HCT116 (cell line): ENCODE results near the gene ZNF215. TPM values are rescaled to one million over a fixed set of nuclear protein-coding genes. Genes with fewer than 3 reads are reported as not detected.
"Not testable (repeated sequence)": the region's sequence is repeated elsewhere in the genome, so short reads cannot be mapped to it uniquely, and the experiment has no call there.

ENCODE experiments used
- ATAC-seq: fragments of 200-7000 bp; cut with Tn5 transposase; 2 replicates; pipeline ENCODE4 v1.9.1; 2020; ENCODE audit warnings: mild to moderate bottlenecking, moderate library complexity
- BruUV-seq: library from RNA; stranded (reverse); fragments of 400-500 nt; replicated peaks from 2 replicates; lab custom pipeline; 2021; lab: Mats Ljungman, UMichigan
- CTCF ChIA-PET: fragments of 300-600 bp; sonication (Branson Sonifier 250); formaldehyde crosslinking; loops from one replicate; lab custom pipeline; 2021; ENCODE audit warnings: antibody characterized with exemption; lab: Charles Lee
- POLR2A ChIA-PET: fragments of 300-600, 350-600 bp; sonication (Branson Sonifier 250); formaldehyde crosslinking; loops from one replicate; lab custom pipeline; 2021; ENCODE audit warnings: antibody characterized with exemption; lab: Charles Lee
- RAD21 ChIA-PET, 2 experiments: fragments of 300-600 bp; sonication (Branson Sonifier 250); formaldehyde crosslinking; loops; one replicate each; lab custom pipeline; 2023; ENCODE audit warnings: low total read pairs in 2 of 2; ENCODE audit not compliant: uncharacterized antibody in 2 of 2, unreplicated experiment in 2 of 2, low non-redundant PET in 1 of 2; lab: Charles Lee
- DNase-seq: peaks from one replicate; pipeline ENCODE4 v3.0.0-alpha.2; 2010; ENCODE audit warnings: low read depth, low spot score
- H2AFZ ChIP-seq: fragments of 200-600 bp; shearing (Covaris generic), sonication (generic); 2 replicates; pipeline ENCODE4 v1.6.1; 2017; ENCODE audit warnings: low read depth, mixed run types, mixed read lengths, antibody characterized with exemption, low read length; ENCODE audit not compliant: poor library complexity, severe bottlenecking
- H3K27ac ChIP-seq: 2 replicates; pipeline ENCODE4 v1.5.1; 2012; ENCODE audit warnings: low read depth, low read length
- H3K27me3 ChIP-seq: fragments of 200-600 bp; sonication (generic); 2 replicates; pipeline ENCODE4 v1.6.1; 2016; ENCODE audit warnings: mixed run types, low read length, mixed read lengths; ENCODE audit not compliant: insufficient read depth
- H3K36me3 ChIP-seq, 2 experiments: fragments of 200-500 bp in 1 of 2; fragments of 200-600 bp in 1 of 2; sonication (Bioruptor generic) in 1 of 2; sonication (generic) in 1 of 2; 2 replicates each; pipeline versions ENCODE4 v1.5.1 to v1.6.1; 2014 to 2016; ENCODE audit warnings: low read length in 2 of 2, inconsistent platforms in 1 of 2, mixed read lengths in 1 of 2, mixed run types in 1 of 2; ENCODE audit not compliant: insufficient read depth in 2 of 2, control insufficient read depth in 1 of 2
- H3K4me1 ChIP-seq, 2 experiments: fragments of 200-600 bp in 1 of 2; sonication (generic) in 1 of 2; 2 replicates each; pipeline versions ENCODE4 v1.5.1 to v1.6.1; 2012 to 2017; ENCODE audit warnings: low read length in 2 of 2, inconsistent platforms in 1 of 2, mild to moderate bottlenecking in 1 of 2, mixed read lengths in 1 of 2, mixed run types in 1 of 2, moderate library complexity in 1 of 2; ENCODE audit not compliant: insufficient read depth in 2 of 2, control insufficient read depth in 1 of 2
- H3K4me2 ChIP-seq: fragments of 200-600 bp; sonication (generic); 2 replicates; pipeline ENCODE4 v1.6.1; 2017; ENCODE audit warnings: mixed run types, low read length, mixed read lengths
- H3K4me3 ChIP-seq, 2 experiments: fragments of 200-600 bp in 1 of 2; sonication (generic) in 1 of 2; replicated peaks in 1 of 2; 2 replicates each; pipeline ENCODE4 v1.5.1; 2011 to 2016; ENCODE audit warnings: low read length in 2 of 2, control low read depth in 1 of 2, low read depth in 1 of 2, mild to moderate bottlenecking in 1 of 2, mixed read lengths in 1 of 2, mixed run types in 1 of 2
- H3K79me2 ChIP-seq: fragments of 200-600 bp; sonication (generic); 2 replicates; pipeline ENCODE4 v1.6.1; 2017; ENCODE audit warnings: mild to moderate bottlenecking, mixed run types, low read length, moderate library complexity, mixed read lengths; ENCODE audit not compliant: insufficient read depth
- H3K9ac ChIP-seq: fragments of 200-600 bp; sonication (generic); 2 replicates; pipeline ENCODE4 v1.6.1; 2016; ENCODE audit warnings: low read length, mixed read lengths
- H3K9me2 ChIP-seq: fragments of 200-600 bp; sonication (generic), shearing (Covaris generic); 2 replicates; pipeline ENCODE4 v1.6.1; 2017; ENCODE audit warnings: mixed run types, mild to moderate bottlenecking, moderate library complexity; ENCODE audit not compliant: insufficient read depth
- H3K9me3 ChIP-seq, 2 experiments: fragments of 200-500 bp in 1 of 2; fragments of 200-600 bp in 1 of 2; sonication (Bioruptor generic) in 1 of 2; sonication (generic) in 1 of 2; 2 replicates each; pipeline ENCODE4 v1.6.1; 2014 to 2017; ENCODE audit warnings: low read length in 2 of 2, mixed read lengths in 2 of 2, inconsistent platforms in 1 of 2, low read depth in 1 of 2, mild to moderate bottlenecking in 1 of 2, mixed run types in 1 of 2, moderate library complexity in 1 of 2; ENCODE audit not compliant: control insufficient read depth in 1 of 2, insufficient read depth in 1 of 2
- H4K20me1 ChIP-seq: fragments of 200-600 bp; sonication (generic), shearing (Covaris generic); 2 replicates; pipeline ENCODE4 v1.6.1; 2017; ENCODE audit warnings: mixed run types, mild to moderate bottlenecking, moderate library complexity; ENCODE audit not compliant: insufficient read depth
- CEBPB ChIP-seq: IDR thresholded peaks from 2 replicates; pipeline ENCODE4 v1.6.1; 2012; ENCODE audit warnings: low read depth
- EGR1 ChIP-seq: IDR thresholded peaks from 2 replicates; pipeline ENCODE4 v1.6.1; 2012; ENCODE audit warnings: low read depth
- EZH2phosphoT487 ChIP-seq: fragments of 200-600 bp; IDR thresholded peaks from 2 replicates; pipeline ENCODE4 v1.6.1; 2018; ENCODE audit warnings: antibody characterized with exemption, borderline replicate concordance
- MAX ChIP-seq: IDR thresholded peaks from 2 replicates; pipeline ENCODE4 v1.6.1; 2012
- POLR2AphosphoS5 ChIP-seq: IDR thresholded peaks from 2 replicates; pipeline ENCODE4 v1.6.1; 2011; ENCODE audit warnings: mild to moderate bottlenecking, low read depth, low read length, moderate library complexity
- SP1 ChIP-seq: IDR thresholded peaks from 2 replicates; pipeline ENCODE4 v1.6.1; 2012; ENCODE audit warnings: low read depth
- YY1 ChIP-seq: IDR thresholded peaks from 2 replicates; pipeline ENCODE4 v1.6.1; 2011; ENCODE audit warnings: low read length, low read depth, moderate library complexity, mild to moderate bottlenecking; ENCODE audit not compliant: insufficient replicate concordance; ENCODE audit errors: extremely low read depth
- intact Hi-C: fragments of 100-400 bp; cut with micrococcal nuclease; formaldehyde crosslinking; loops from 2 replicates; pipeline ENCODE4 v1.10.0; 2022
- total RNA-seq: library from RNA; stranded (reverse); gene quantifications from one replicate; pipeline ENCODE4 v1.2.1, GENCODE V29; 2021; ENCODE audit not compliant: unreplicated experiment

ZNF215 gene
- total RNA-seq, 1 experiment from 2014 or later, result 9.9 TPM

GRCh38 chr11:6941970-6942369 is 15.7 kb downstream of the ZNF215 start:
- Histone ChIP-seq H2AFZ (no peak overlapping the region), H3K9me3 (no peaks in the 10 kb centered on the region), H3K36me3 (peaks cover 2 to 9% of the 10 kb centered on the region in 2 experiments; a peak in 2 of 4 replicates), H3K79me2 (no peaks in the 10 kb centered on the region), H4K20me1 (no peaks in the 10 kb centered on the region), H3K4me1 (no peaks in the 10 kb centered on the region), H3K9ac (no peak overlapping the region), H3K9me2 (no peaks in the 10 kb centered on the region), H3K27ac (no peak overlapping the region), H3K4me2 (no peak overlapping the region), H3K27me3 (no peaks in the 10 kb centered on the region), H3K4me3 (no peak overlapping the region)
- POLR2A ChIA-PET, result no interaction called here
- BruUV-seq, result no TSS peak
- no peak for ATAC-seq
- CTCF ChIA-PET, result no interaction called here
- RAD21 ChIA-PET, result no interaction called here
- intact Hi-C loops, result no loop called here
- TF ChIP-seq EZH2phosphoT487 (no peak), YY1 (no peak), SP1 (no peak), POLR2AphosphoS5 (no peak)
- no peak for DNase-seq

GRCh38 chr11:6943131-6943530 is 16.9 kb downstream of the ZNF215 start:
- H3K9ac ChIP-seq, result no peak overlapping the region
- POLR2A ChIA-PET, result no interaction called here
- intact Hi-C loops, result no loop called here
- H3K9me2 ChIP-seq, result no peaks in the 10 kb centered on the region
- CTCF ChIA-PET, result no interaction called here
- ATAC-seq (no peak), DNase-seq (no peak)
- no peaks in the 10 kb centered on the region for H4K20me1 ChIP-seq
- no peaks in the 10 kb centered on the region for H3K9me3 ChIP-seq
- H3K4me1 ChIP-seq, result no peaks in the 10 kb centered on the region
- BruUV-seq, result no TSS peak
- H2AFZ ChIP-seq, result no peak overlapping the region
- no peak overlapping the region for H3K27ac ChIP-seq
- no peak for TF ChIP-seq EZH2phosphoT487
- no peak for TF ChIP-seq POLR2AphosphoS5
- no peak for TF ChIP-seq EGR1
- TF ChIP-seq MAX, result no peak
- TF ChIP-seq CEBPB, result no peak
- no peaks in the 10 kb centered on the region for H3K79me2 ChIP-seq
- H3K4me3 ChIP-seq, result no peak overlapping the region
- no peak overlapping the region for H3K4me2 ChIP-seq
- H3K36me3 ChIP-seq, result peaks cover 2 to 9% of the 10 kb centered on the region in 2 experiments; a peak in 2 of 4 replicates
- no peaks in the 10 kb centered on the region for H3K27me3 ChIP-seq
- RAD21 ChIA-PET, result no interaction called here

GRCh38 chr11:6954248-6954647 is 28.0 kb downstream of the ZNF215 start:
- H3K4me3 ChIP-seq, H3K4me1 ChIP-seq, intact Hi-C loops, H4K20me1 ChIP-seq, H3K4me2 ChIP-seq, H3K27me3 ChIP-seq, H2AFZ ChIP-seq, POLR2A ChIA-PET, CTCF ChIA-PET, RAD21 ChIA-PET, DNase-seq, BruUV-seq, H3K79me2 ChIP-seq, H3K9ac ChIP-seq, ATAC-seq, H3K27ac ChIP-seq, H3K9me3 ChIP-seq, H3K9me2 ChIP-seq: not testable (repeated sequence)
- peaks cover 5 to 12% of the 10 kb centered on the region in 2 experiments; a peak in 2 of 4 replicates for H3K36me3 ChIP-seq
